DOHH2 (cell line): Measurements from ENCODE around the gene LRTM2.

Experiments
- H3F3A ChIP-seq: fragments of 200-600 bp; sonication (generic), shearing (Covaris generic); 2 replicates; pipeline ENCODE4 v1.6.0; 2016; ENCODE audit warnings: antibody characterized with exemption, mild to moderate bottlenecking; ENCODE audit not compliant: control insufficient read depth, insufficient read depth
- H3K27ac ChIP-seq: fragments of 200-600 bp; sonication (generic); 2 replicates; pipeline ENCODE4 v1.5.1; 2014; ENCODE audit warnings: low read depth, mild to moderate bottlenecking, low read length, moderate library complexity
- H3K27me3 ChIP-seq: fragments of 200-600 bp; sonication (generic); 2 replicates; pipeline ENCODE4 v1.6.1; 2014; ENCODE audit warnings: mild to moderate bottlenecking, low read length, mixed read lengths; ENCODE audit not compliant: control insufficient read depth
- H3K36me3 ChIP-seq: fragments of 200-600 bp; sonication (generic); 2 replicates; pipeline ENCODE4 v1.6.1; 2014; ENCODE audit warnings: mild to moderate bottlenecking, low read length, moderate library complexity, mixed read lengths; ENCODE audit not compliant: control insufficient read depth
- H3K4me1 ChIP-seq: fragments of 200-600 bp; sonication (generic); 2 replicates; pipeline ENCODE4 v1.6.1; 2014; ENCODE audit warnings: mild to moderate bottlenecking, low read length, mixed read lengths; ENCODE audit not compliant: control insufficient read depth
- H3K4me2 ChIP-seq: fragments of 200-600 bp; sonication (generic); 2 replicates; pipeline ENCODE4 v1.6.0; 2014; ENCODE audit warnings: mild to moderate bottlenecking, low read length, moderate library complexity
- H3K4me3 ChIP-seq: fragments of 200-600 bp; sonication (generic); 2 replicates; pipeline ENCODE4 v1.5.1; 2014; ENCODE audit warnings: mild to moderate bottlenecking, low read length, mixed read lengths
- H3K79me2 ChIP-seq: fragments of 200-600 bp; sonication (generic); 2 replicates; pipeline ENCODE4 v1.6.1; 2014; ENCODE audit warnings: mild to moderate bottlenecking, low read length, mixed read lengths; ENCODE audit not compliant: control insufficient read depth
- H3K9me2 ChIP-seq: fragments of 200-600 bp; sonication (generic); replicated peaks from 2 replicates; pipeline ENCODE4 v1.6.1; 2014; ENCODE audit warnings: mild to moderate bottlenecking, low read length, mixed read lengths; ENCODE audit not compliant: control insufficient read depth
- H3K9me3 ChIP-seq: fragments of 200-600 bp; sonication (generic); 2 replicates; pipeline ENCODE4 v1.6.1; 2014; ENCODE audit warnings: antibody characterized with exemption, low read length, mixed read lengths; ENCODE audit not compliant: control insufficient read depth, insufficient read depth
- H4K20me1 ChIP-seq: fragments of 200-600 bp; sonication (generic); 2 replicates; pipeline ENCODE4 v1.6.0; 2014; ENCODE audit warnings: low read depth, mild to moderate bottlenecking, antibody characterized with exemption, low read length, moderate library complexity; ENCODE audit not compliant: control insufficient read depth, insufficient read depth
- EZH2phosphoT487 ChIP-seq: fragments of 200-600 bp; sonication (generic); IDR thresholded peaks from 2 replicates; pipeline ENCODE4 v1.6.1; 2017; ENCODE audit warnings: borderline replicate concordance, mild to moderate bottlenecking, antibody characterized with exemption, low read length, moderate library complexity, mixed read lengths
- TF ChIP-seq, protein P1 (sequence below): fragments of 200-600 bp; sonication (generic); IDR thresholded peaks from one replicate; pipeline ENCODE4 v1.5.1; 2014; ENCODE audit warnings: antibody characterized with exemption, mild to moderate bottlenecking, low read depth, low read length; ENCODE audit not compliant: poor library complexity, severe bottlenecking

Gene LRTM2

DNA sequence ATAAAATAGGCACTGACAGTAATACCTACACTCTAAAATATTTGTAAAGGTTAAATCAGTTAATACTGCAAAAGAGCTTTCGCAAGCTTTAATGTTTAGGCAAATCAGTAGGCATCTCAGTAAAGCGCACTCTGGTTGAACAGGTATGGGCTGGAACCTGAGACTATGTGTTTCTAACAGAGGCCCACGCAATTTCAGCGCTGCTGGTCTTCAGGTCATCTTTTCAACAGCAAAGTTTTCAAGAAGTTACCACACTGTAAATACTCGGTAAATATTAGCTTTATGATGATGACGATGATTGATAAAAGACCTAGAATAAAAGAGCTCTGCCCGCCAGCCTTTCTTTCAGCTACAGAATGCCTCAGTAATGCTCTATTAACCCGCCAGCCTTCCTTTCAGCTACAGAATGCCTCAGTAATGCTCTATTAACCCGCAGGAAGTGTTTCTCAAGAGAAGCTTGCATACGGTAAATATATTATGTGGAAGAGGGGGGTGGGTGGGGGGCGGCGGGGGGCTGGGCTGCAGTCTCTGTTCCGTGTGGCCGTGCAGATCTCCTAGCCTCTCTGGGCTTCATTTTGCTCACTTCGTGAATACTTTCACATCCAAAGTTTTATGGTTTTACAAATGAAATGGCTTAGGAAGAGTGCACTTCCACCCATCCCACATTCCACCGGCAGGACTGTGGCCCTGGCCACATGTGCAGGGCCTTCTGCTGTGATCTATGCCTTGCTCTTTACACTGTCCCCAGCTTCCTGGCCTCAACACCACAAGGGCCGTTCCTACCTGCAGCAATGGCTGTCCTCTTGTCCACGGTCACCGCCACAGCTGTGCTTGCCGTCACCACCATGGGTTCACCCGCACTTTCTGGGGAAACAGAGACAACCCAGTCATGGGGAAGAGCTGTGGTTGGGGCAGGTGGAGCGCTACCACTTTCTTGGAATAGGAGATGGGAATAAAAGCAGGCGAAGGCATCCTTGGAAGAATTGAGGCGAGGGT lies 19.9 kb downstream of the LRTM2 start:
- Histone ChIP-seq H3K9me2 (no peaks in the 10 kb centered on the region), H4K20me1 (no peaks in the 10 kb centered on the region), H3K4me3 (no peak overlapping the region), H3K36me3 (no peaks in the 10 kb centered on the region), H3K79me2 (no peaks in the 10 kb centered on the region), H3K27ac (no peak overlapping the region), H3K27me3 (peaks cover 14% of the 10 kb centered on the region; the same call in 1 of the 2 replicates), H3K9me3 (no peaks in the 10 kb centered on the region), H3K4me2 (no peak overlapping the region), H3F3A (no peaks in the 10 kb centered on the region), H3K4me1 (peaks cover 8% of the 10 kb centered on the region)
- TF ChIP-seq EZH2phosphoT487 = no peak
- TF ChIP-seq, protein P1, sequence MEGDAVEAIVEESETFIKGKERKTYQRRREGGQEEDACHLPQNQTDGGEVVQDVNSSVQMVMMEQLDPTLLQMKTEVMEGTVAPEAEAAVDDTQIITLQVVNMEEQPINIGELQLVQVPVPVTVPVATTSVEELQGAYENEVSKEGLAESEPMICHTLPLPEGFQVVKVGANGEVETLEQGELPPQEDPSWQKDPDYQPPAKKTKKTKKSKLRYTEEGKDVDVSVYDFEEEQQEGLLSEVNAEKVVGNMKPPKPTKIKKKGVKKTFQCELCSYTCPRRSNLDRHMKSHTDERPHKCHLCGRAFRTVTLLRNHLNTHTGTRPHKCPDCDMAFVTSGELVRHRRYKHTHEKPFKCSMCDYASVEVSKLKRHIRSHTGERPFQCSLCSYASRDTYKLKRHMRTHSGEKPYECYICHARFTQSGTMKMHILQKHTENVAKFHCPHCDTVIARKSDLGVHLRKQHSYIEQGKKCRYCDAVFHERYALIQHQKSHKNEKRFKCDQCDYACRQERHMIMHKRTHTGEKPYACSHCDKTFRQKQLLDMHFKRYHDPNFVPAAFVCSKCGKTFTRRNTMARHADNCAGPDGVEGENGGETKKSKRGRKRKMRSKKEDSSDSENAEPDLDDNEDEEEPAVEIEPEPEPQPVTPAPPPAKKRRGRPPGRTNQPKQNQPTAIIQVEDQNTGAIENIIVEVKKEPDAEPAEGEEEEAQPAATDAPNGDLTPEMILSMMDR = no peak

DNA sequence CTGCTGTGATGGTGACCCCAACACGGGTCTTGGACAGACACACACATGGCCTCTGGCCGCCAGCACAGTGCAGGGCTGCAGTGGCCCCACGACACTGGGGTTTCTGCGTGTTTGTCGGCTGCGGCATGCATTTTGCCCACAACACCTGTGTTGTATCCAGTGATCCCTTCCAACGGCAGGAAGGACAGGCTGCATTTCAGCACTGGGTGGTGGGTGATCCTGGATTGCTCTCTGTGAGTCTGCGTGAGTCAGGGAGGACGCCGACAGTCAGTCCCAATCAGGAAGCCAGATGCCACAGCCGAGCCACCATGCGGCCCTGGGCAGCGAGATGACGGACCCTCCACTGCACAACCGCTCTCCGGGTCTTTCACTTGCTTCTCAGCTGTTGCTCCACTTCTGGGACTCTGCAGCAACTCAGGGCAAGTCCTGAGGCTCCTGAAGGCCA lies 20.6 kb downstream of the LRTM2 start:
- Histone ChIP-seq H4K20me1 (no peaks in the 10 kb centered on the region), H3K9me3 (no peaks in the 10 kb centered on the region), H3K4me3 (no peak overlapping the region), H3K27me3 (peaks cover 17% of the 10 kb centered on the region; the same call in 1 of the 2 replicates), H3K4me2 (no peak overlapping the region), H3K4me1 (peaks cover 8% of the 10 kb centered on the region), H3K36me3 (no peaks in the 10 kb centered on the region), H3K9me2 (no peaks in the 10 kb centered on the region), H3K79me2 (no peaks in the 10 kb centered on the region), H3K27ac (no peak overlapping the region), H3F3A (no peaks in the 10 kb centered on the region)
- TF ChIP-seq EZH2phosphoT487 = no peak
- TF ChIP-seq, protein P1 = no peak

DNA sequence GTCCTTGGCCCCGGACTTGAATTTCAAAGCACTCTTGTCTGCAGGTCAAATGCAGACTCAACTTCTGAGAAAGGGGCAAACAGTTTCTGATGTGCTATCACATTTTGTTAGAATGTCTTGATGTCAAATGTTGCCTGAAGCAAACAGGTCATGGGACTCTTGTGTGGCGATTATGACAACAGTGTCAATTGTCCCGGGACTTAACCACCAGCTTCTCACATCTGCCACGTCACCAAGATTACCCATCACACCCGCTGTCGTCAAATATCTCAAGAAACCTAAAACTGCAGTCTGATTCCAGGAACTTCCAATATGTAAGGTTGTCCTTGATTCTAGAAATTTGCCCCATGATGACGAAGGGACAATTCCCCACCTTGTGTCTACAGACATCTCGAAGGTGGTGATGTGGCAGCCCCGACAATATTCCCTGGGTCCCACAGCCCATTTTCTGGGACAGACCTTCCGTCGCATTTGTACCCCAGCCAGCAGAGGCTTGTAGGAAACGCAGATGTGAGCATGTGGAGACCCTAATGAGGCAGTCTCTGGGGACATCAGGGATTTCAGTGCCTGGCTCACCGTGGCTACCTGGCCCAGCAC lies 21.3 kb downstream of the LRTM2 start:
- Histone ChIP-seq H3F3A (no peaks in the 10 kb centered on the region), H3K36me3 (no peaks in the 10 kb centered on the region), H3K4me3 (no peak overlapping the region), H3K27me3 (peaks cover 17% of the 10 kb centered on the region; the same call in 1 of the 2 replicates), H3K9me3 (no peaks in the 10 kb centered on the region), H3K27ac (no peak overlapping the region), H3K4me1 (peaks cover 8% of the 10 kb centered on the region), H3K79me2 (no peaks in the 10 kb centered on the region), H4K20me1 (no peaks in the 10 kb centered on the region), H3K9me2 (no peaks in the 10 kb centered on the region), H3K4me2 (no peak overlapping the region)
- TF ChIP-seq EZH2phosphoT487 = no peak
- TF ChIP-seq, protein P1 = no peak
